Calu3 (cell line): ENCODE results near the gene SIVA1. TPM values are rescaled to one million over a fixed set of nuclear protein-coding genes. Genes with fewer than 3 reads are reported as not detected.
A peak's percentile ranks its signal among the peaks of the same experiment; 100 is the strongest.

Source experiments
- BruUV-seq: library from RNA; stranded (reverse); fragments of 400-500 nt; replicated peaks from 2 replicates; lab custom pipeline; 2021; lab: Mats Ljungman, UMichigan
- CTCF ChIA-PET: fragments of 300-600 bp; sonication (Branson Sonifier 250); formaldehyde crosslinking; loops from one replicate; lab custom pipeline; 2022; ENCODE audit warnings: antibody characterized with exemption; lab: Charles Lee
- DNase-seq: peaks from one replicate; pipeline ENCODE4 v3.0.0; 2022
- H3K27ac Mint-ChIP-seq: one replicate; pipeline ENCODE4 v1.8.0; 2022; ENCODE audit warnings: mixed read lengths; ENCODE audit not compliant: unreplicated experiment
- H3K27me3 Mint-ChIP-seq: one replicate; pipeline ENCODE4 v1.8.0; 2022; ENCODE audit warnings: mixed read lengths; ENCODE audit not compliant: unreplicated experiment
- H3K36me3 Mint-ChIP-seq: one replicate; pipeline ENCODE4 v1.8.0; 2022; ENCODE audit warnings: mild to moderate bottlenecking, moderate library complexity, mixed read lengths; ENCODE audit not compliant: insufficient read depth, unreplicated experiment
- H3K4me1 Mint-ChIP-seq: one replicate; pipeline ENCODE4 v1.8.0; 2022; ENCODE audit warnings: mild to moderate bottlenecking, low read depth, mixed read lengths; ENCODE audit not compliant: unreplicated experiment
- H3K4me3 Mint-ChIP-seq: one replicate; pipeline ENCODE4 v1.8.0; 2022; ENCODE audit warnings: mild to moderate bottlenecking, low read depth, moderate library complexity, mixed read lengths; ENCODE audit not compliant: unreplicated experiment
- H3K9me3 Mint-ChIP-seq: one replicate; pipeline ENCODE4 v1.8.0; 2022; ENCODE audit warnings: low read depth, mixed read lengths; ENCODE audit not compliant: unreplicated experiment
- intact Hi-C: fragments of 100-400 bp; cut with micrococcal nuclease; formaldehyde crosslinking; loops from one replicate; pipeline ENCODE4 v1.10.0; 2022; ENCODE audit not compliant: unreplicated experiment
- total RNA-seq: library from RNA; stranded (reverse); gene quantifications from 2 replicates; pipeline ENCODE4 v1.2.3, GENCODE V29; 2022
- TF ChIP-seq, protein P1 (sequence below): fragments of 200-600 bp; IDR thresholded peaks from one replicate; pipeline ENCODE4 v1.8.0; 2022; ENCODE audit warnings: antibody characterized with exemption; ENCODE audit not compliant: unreplicated experiment

The SIVA1 gene
- total RNA-seq, 1 experiment from 2014 or later = 72.3 TPM

GRCh38 chr14:104732931-104733681 is 19.8 kb upstream of the SIVA1 start:
- peaks cover 12% of the 10 kb centered on the region for H3K36me3 Mint-ChIP-seq
- H3K27ac Mint-ChIP-seq = peak overlapping the region; percentile 44
- TF ChIP-seq, protein P1, sequence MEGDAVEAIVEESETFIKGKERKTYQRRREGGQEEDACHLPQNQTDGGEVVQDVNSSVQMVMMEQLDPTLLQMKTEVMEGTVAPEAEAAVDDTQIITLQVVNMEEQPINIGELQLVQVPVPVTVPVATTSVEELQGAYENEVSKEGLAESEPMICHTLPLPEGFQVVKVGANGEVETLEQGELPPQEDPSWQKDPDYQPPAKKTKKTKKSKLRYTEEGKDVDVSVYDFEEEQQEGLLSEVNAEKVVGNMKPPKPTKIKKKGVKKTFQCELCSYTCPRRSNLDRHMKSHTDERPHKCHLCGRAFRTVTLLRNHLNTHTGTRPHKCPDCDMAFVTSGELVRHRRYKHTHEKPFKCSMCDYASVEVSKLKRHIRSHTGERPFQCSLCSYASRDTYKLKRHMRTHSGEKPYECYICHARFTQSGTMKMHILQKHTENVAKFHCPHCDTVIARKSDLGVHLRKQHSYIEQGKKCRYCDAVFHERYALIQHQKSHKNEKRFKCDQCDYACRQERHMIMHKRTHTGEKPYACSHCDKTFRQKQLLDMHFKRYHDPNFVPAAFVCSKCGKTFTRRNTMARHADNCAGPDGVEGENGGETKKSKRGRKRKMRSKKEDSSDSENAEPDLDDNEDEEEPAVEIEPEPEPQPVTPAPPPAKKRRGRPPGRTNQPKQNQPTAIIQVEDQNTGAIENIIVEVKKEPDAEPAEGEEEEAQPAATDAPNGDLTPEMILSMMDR = no peak
- peaks cover 16% of the 10 kb centered on the region for H3K27me3 Mint-ChIP-seq
- DNase-seq = peak; percentile 30
- no peaks in the 10 kb centered on the region for H3K4me1 Mint-ChIP-seq
- H3K9me3 Mint-ChIP-seq = no peaks in the 10 kb centered on the region
- H3K4me3 Mint-ChIP-seq = no peak overlapping the region
- intact Hi-C loops = no loop called here
- CTCF ChIA-PET = no interaction called here
- no TSS peak for BruUV-seq

- intact Hi-C loops = no loop called here
- CTCF ChIA-PET = no interaction called here
- BruUV-seq = no TSS peak
Observed at GRCh38 chr14:104734051-104734587, 18.8 kb upstream of the SIVA1 start.

DNA sequence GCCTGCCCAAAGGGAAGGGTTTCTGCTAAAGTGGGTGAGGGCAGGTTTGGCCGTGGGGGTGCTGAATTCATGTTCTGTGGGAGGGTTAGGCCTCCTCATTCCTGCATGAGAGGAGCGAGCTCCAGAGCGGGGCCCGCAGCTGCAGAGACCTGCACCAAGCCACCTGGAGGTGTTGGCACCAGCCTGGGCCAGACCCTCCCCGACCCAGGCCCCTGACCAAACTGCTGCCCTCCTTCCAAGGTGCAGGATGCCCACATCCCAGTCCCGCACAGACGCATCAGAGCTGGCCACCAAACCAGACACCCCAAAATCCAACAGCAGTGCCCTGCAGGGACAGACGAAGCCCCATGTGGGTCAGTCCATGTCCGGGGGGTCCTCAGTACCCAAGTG is 18.4 kb upstream of the SIVA1 start:
- Mint-ChIP-seq H3K27me3 (peaks cover under 1% of the 10 kb centered on the region), H3K27ac (no peak overlapping the region), H3K36me3 (peaks cover 5% of the 10 kb centered on the region), H3K4me1 (no peaks in the 10 kb centered on the region), H3K9me3 (no peaks in the 10 kb centered on the region), H3K4me3 (no peak overlapping the region)
- CTCF ChIA-PET = no interaction called here
- no peak for DNase-seq
- intact Hi-C loops = no loop called here
- TF ChIP-seq, protein P1 = no peak
- no TSS peak for BruUV-seq

More at GRCh38 chr14:104734051-104734587, 18.8 kb upstream of the SIVA1 start:
- H3K9me3 Mint-ChIP-seq = no peaks in the 10 kb centered on the region
- DNase-seq = no peak
- TF ChIP-seq, protein P1 = no peak
- peaks cover 5% of the 10 kb centered on the region for H3K27me3 Mint-ChIP-seq
- H3K4me3 Mint-ChIP-seq = no peak overlapping the region
- H3K4me1 Mint-ChIP-seq = no peaks in the 10 kb centered on the region
- peaks cover 6% of the 10 kb centered on the region for H3K36me3 Mint-ChIP-seq
- H3K27ac Mint-ChIP-seq = no peak overlapping the region

GRCh38 chr14:104734991-104735779 is 17.8 kb upstream of the SIVA1 start:
- H3K4me3 Mint-ChIP-seq = no peak overlapping the region
- TF ChIP-seq, protein P1 = no peak
- CTCF ChIA-PET = no interaction called here
- no peak for DNase-seq
- H3K27ac Mint-ChIP-seq = no peak overlapping the region
- H3K4me1 Mint-ChIP-seq = no peaks in the 10 kb centered on the region
- H3K27me3 Mint-ChIP-seq = no peaks in the 10 kb centered on the region
- no TSS peak for BruUV-seq
- intact Hi-C loops = no loop called here
- H3K9me3 Mint-ChIP-seq = no peaks in the 10 kb centered on the region
- peaks cover 5% of the 10 kb centered on the region for H3K36me3 Mint-ChIP-seq
